HG03139 (cell line): ENCODE results near the gene DOCK11.
"Not testable (repeated sequence)": the region's sequence is repeated elsewhere in the genome, so short reads cannot be mapped to it uniquely, and the experiment has no call there.

Experiments
- ATAC-seq: cut with Tn5 transposase; IDR thresholded peaks from one replicate; pipeline ENCODE4 v1.9.1; 2021; ENCODE audit not compliant: unreplicated experiment

Gene DOCK11

GRCh38 chrX:118495061-118495921, at the start of gene DOCK11:
DOCK11 (plus strand) TSS chrX:118495815; CDS start chrX:118495972, 157 bp downstream.
- ATAC-seq = peak; percentile 69

- no peak for ATAC-seq
These were observed 47.3 kb upstream of the DOCK11 start for GRCh38 chrX:118448273-118448783.

- ATAC-seq = no peak
These were observed 40.6 kb upstream of the DOCK11 start for GRCh38 chrX:118455013-118455412.

- peak; percentile 68 for ATAC-seq
These were observed 36.1 kb upstream of the DOCK11 start for GRCh38 chrX:118459494-118459893.

- ATAC-seq = no peak
These were observed 31.1 kb upstream of the DOCK11 start for GRCh38 chrX:118464501-118464900.

- ATAC-seq = no peak
These were observed 27.5 kb upstream of the DOCK11 start for GRCh38 chrX:118468122-118468521.

- not testable (repeated sequence) for ATAC-seq
These were observed 24.8 kb upstream of the DOCK11 start for GRCh38 chrX:118470721-118471347.

GRCh38 chrX:118474586-118474985, 21.0 kb upstream of the DOCK11 start:
- ATAC-seq = no peak

GRCh38 chrX:118475903-118476302, 19.7 kb upstream of the DOCK11 start:
- ATAC-seq = no peak

GRCh38 chrX:118480172-118480571, 15.4 kb upstream of the DOCK11 start:
- ATAC-seq = no peak

GRCh38 chrX:118482384-118482783, 13.2 kb upstream of the DOCK11 start:
- ATAC-seq = not testable (repeated sequence)

- ATAC-seq = no peak
These were observed 11.3 kb upstream of the DOCK11 start for GRCh38 chrX:118484216-118484903.

- ATAC-seq = not testable (repeated sequence)
These were observed 8.9 kb upstream of the DOCK11 start for GRCh38 chrX:118486693-118487092.

- ATAC-seq = no peak
These were observed 2.6 kb upstream of the DOCK11 start for GRCh38 chrX:118493016-118493415.

- ATAC-seq = no peak
These were observed 1.8 kb upstream of the DOCK11 start for GRCh38 chrX:118493653-118494297.

- ATAC-seq = peak; percentile 55
These were observed 545 bp downstream of the DOCK11 start for GRCh38 chrX:118495958-118496762.

GRCh38 chrX:118496763-118497079, 1.1 kb downstream of the DOCK11 start:
- ATAC-seq = peak; percentile 7

- ATAC-seq = no peak
These were observed 1.7 kb downstream of the DOCK11 start for GRCh38 chrX:118497180-118497818.

GRCh38 chrX:118498351-118498750, 2.7 kb downstream of the DOCK11 start:
- ATAC-seq = no peak

- no peak for ATAC-seq
These were observed 3.1 kb downstream of the DOCK11 start for GRCh38 chrX:118498755-118499154.
